ENCODE results near the gene GAPDHS.

- TF ChIP-seq CTCF (IDR thresholded peaks at IDR 0.05; ENCODE audit: low read depth, low read length) (no peak), EZH2phosphoT487 (IDR thresholded peaks at IDR 0.05; ENCODE audit: low read depth) (no peak)
Measured at GRCh38 chr19:35524181-35524837, 8.9 kb upstream of the GAPDHS start.
